IMR-90 (cell line): ENCODE data around the gene KDSR. TPM values are rescaled to one million over a fixed set of nuclear protein-coding genes. Genes with fewer than 3 reads are reported as not detected.

Experiments
- ATAC-seq: fragments of 200-7000 bp; cut with Tn5 transposase; 2 replicates; pipeline ENCODE4 v1.9.1; 2020; ENCODE audit warnings: low read depth, mild to moderate bottlenecking, moderate library complexity
- BruUV-seq: library from RNA; stranded (reverse); fragments of 400-500 nt; replicated peaks from 2 replicates; lab custom pipeline; 2021; lab: Mats Ljungman, UMichigan
- CTCF ChIA-PET: fragments of 300-600 bp; formaldehyde crosslinking; extraction: SDS; loops from one replicate; lab custom pipeline; 2021; ENCODE audit warnings: antibody characterized with exemption; lab: Yijun Ruan, JAX
- POLR2A ChIA-PET: fragments of 300-600 bp; sonication (Branson Sonifier 250); formaldehyde crosslinking; loops from one replicate; lab custom pipeline; 2022; ENCODE audit warnings: antibody characterized with exemption; ENCODE audit not compliant: unreplicated experiment; lab: Charles Lee
- DNase-seq: peaks from one replicate; pipeline ENCODE4 v3.0.0; 2013
- H2AFZ ChIP-seq: replicated peaks from 2 replicates; pipeline ENCODE3; 2013; ENCODE audit warnings: low read length, mild to moderate bottlenecking; ENCODE audit not compliant: poor library complexity
- H2AK5ac ChIP-seq: 2 replicates; pipeline ENCODE4 v1.6.1; 2013; ENCODE audit warnings: low read depth, low read length, inconsistent platforms
- H2AK9ac ChIP-seq: replicated peaks from 2 replicates; pipeline ENCODE3; 2013; ENCODE audit warnings: mild to moderate bottlenecking, low read depth, low read length, moderate library complexity; ENCODE audit not compliant: poor library complexity
- H2BK120ac ChIP-seq: 2 replicates; pipeline ENCODE4 v1.6.1; 2013; ENCODE audit warnings: low read depth, low read length, inconsistent platforms
- H2BK15ac ChIP-seq: 3 replicates; pipeline ENCODE4 v1.6.1; 2013; ENCODE audit warnings: low read depth, low read length, inconsistent platforms
- H2BK20ac ChIP-seq: 2 replicates; pipeline ENCODE4 v1.6.1; 2013; ENCODE audit warnings: low read depth, mild to moderate bottlenecking, inconsistent platforms, low read length, moderate library complexity
- H2BK5ac ChIP-seq: 2 replicates; pipeline ENCODE4 v1.6.1; 2013; ENCODE audit warnings: mild to moderate bottlenecking, low read depth, low read length, inconsistent platforms; ENCODE audit not compliant: poor library complexity, severe bottlenecking
- H3K14ac ChIP-seq: replicated peaks from 2 replicates; pipeline ENCODE4 v1.6.1; 2013; ENCODE audit warnings: low read depth, low read length, inconsistent platforms
- H3K18ac ChIP-seq: 2 replicates; pipeline ENCODE4 v1.6.1; 2013; ENCODE audit warnings: low read depth, low read length, control low read depth
- H3K23ac ChIP-seq: 2 replicates; pipeline ENCODE4 v1.6.1; 2013; ENCODE audit warnings: low read depth, low read length, inconsistent platforms
- H3K27ac ChIP-seq: 2 replicates; pipeline ENCODE4 v1.5.1; 2013; ENCODE audit warnings: mild to moderate bottlenecking, control low read depth, low read length; ENCODE audit not compliant: insufficient read depth
- H3K27me3 ChIP-seq: 2 replicates; pipeline ENCODE4 v1.6.1; 2013; ENCODE audit warnings: low read length; ENCODE audit not compliant: control insufficient read depth, insufficient read depth
- H3K36me3 ChIP-seq: 2 replicates; pipeline ENCODE4 v1.6.1; 2013; ENCODE audit warnings: low read length, mixed read lengths; ENCODE audit not compliant: control insufficient read depth, insufficient read depth
- H3K4ac ChIP-seq: 2 replicates; pipeline ENCODE4 v1.6.1; 2013; ENCODE audit warnings: low read depth, low read length, inconsistent platforms
- H3K4me1 ChIP-seq: 2 replicates; pipeline ENCODE4 v1.6.1; 2013; ENCODE audit warnings: low read length, mixed read lengths; ENCODE audit not compliant: control insufficient read depth, insufficient read depth
- H3K4me2 ChIP-seq: 2 replicates; pipeline ENCODE4 v1.6.1; 2013; ENCODE audit warnings: low read depth, mild to moderate bottlenecking, control low read depth, low read length, moderate library complexity
- H3K4me3 ChIP-seq: 2 replicates; pipeline ENCODE4 v1.5.1; 2013; ENCODE audit warnings: low read depth, mild to moderate bottlenecking, control low read depth, low read length, moderate library complexity; ENCODE audit not compliant: insufficient read depth
- H3K56ac ChIP-seq: 2 replicates; pipeline ENCODE4 v1.6.1; 2013; ENCODE audit warnings: low read length, inconsistent platforms; ENCODE audit not compliant: insufficient read depth; ENCODE audit errors: extremely low read depth
- H3K79me1 ChIP-seq, 2 experiments: 2 replicates each; pipeline ENCODE4 v1.6.1; 2013; ENCODE audit warnings: low read length in 2 of 2, inconsistent platforms in 1 of 2, low read depth in 1 of 2
- H3K9ac ChIP-seq: 2 replicates; pipeline ENCODE4 v1.6.1; 2013; ENCODE audit warnings: low read depth, low read length, control low read depth
- H3K9me1 ChIP-seq: 2 replicates; pipeline ENCODE4 v1.6.1; 2013; ENCODE audit warnings: low read length, inconsistent platforms; ENCODE audit not compliant: insufficient read depth
- H3K9me3 ChIP-seq: 2 replicates; pipeline ENCODE4 v1.6.1; 2013; ENCODE audit warnings: low read length; ENCODE audit not compliant: control insufficient read depth, insufficient read depth
- H4K20me1 ChIP-seq: 2 replicates; pipeline ENCODE4 v1.6.1; 2013; ENCODE audit warnings: low read length, inconsistent platforms; ENCODE audit not compliant: insufficient read depth
- H4K5ac ChIP-seq: 2 replicates; pipeline ENCODE4 v1.6.1; 2013; ENCODE audit warnings: mild to moderate bottlenecking, low read depth, low read length, control low read depth
- H4K8ac ChIP-seq, 2 experiments: 2 replicates each; pipeline ENCODE4 v1.6.1; 2013; ENCODE audit warnings: low read depth in 2 of 2, low read length in 2 of 2, control low read depth in 1 of 2, inconsistent platforms in 1 of 2
- H4K91ac ChIP-seq: 2 replicates; pipeline ENCODE4 v1.6.1; 2013; ENCODE audit warnings: low read depth, low read length, inconsistent platforms; ENCODE audit not compliant: insufficient read depth
- WGBS, 2 experiments: methylation state at CpG; one replicate each; pipeline versions ENCODE4 v1.1.5 to v1.1.7; 2013; ENCODE audit warnings: missing lambda C conversion rate in 2 of 2; ENCODE audit not compliant: insufficient read length in 1 of 2; ENCODE audit errors: extremely low coverage in 2 of 2; 5-methylcytosine and 5-hydroxymethylcytosine counted together
- dilution Hi-C: fragments of 300-500 bp; cut with HindIII; formaldehyde crosslinking; loops from one replicate; pipeline ENCODE4 v1.14.3; 2018; ENCODE audit warnings: low sequenced_read_pairs; ENCODE audit not compliant: unreplicated experiment
- in situ Hi-C: fragments of 300-500 bp; cut with MboI; formaldehyde crosslinking; loops from 3 replicates; pipeline ENCODE4 v1.14.3; 2019; ENCODE audit warnings: low sequenced_read_pairs, inconsistent platforms, mixed read lengths
- intact Hi-C: fragments of 100-400 bp; cut with micrococcal nuclease; formaldehyde crosslinking; loops from 2 replicates; pipeline ENCODE4 v1.10.0; 2022
- polyA plus RNA-seq, 3 experiments: library from polyadenylated mRNA; depleted of rRNA; stranded (reverse); fragments of >200 nt; gene quantifications; 2 replicates each; pipeline ENCODE4 v1.2.3, GENCODE V29; 2012; ENCODE audit warnings: low replicate concordance in 1 of 3
- total RNA-seq: library from RNA; depleted of rRNA; stranded (reverse); fragments of >200 nt; gene quantifications from 2 replicates; pipeline ENCODE4 v1.2.3, GENCODE V29; 2012
- TF ChIP-seq, protein P1 (sequence below): fragments of 150-350 bp; IDR thresholded peaks from 2 replicates; pipeline ENCODE4 v1.6.1; 2016; ENCODE audit warnings: low read depth, mild to moderate bottlenecking, low read length, moderate library complexity, borderline replicate concordance

KDSR gene
- total and polyA plus RNA-seq, 2 of the 4 experiments (the other 2 are of a cell fraction): 21.5 to 21.9 TPM

GRCh38 chr18:63287691-63288220 is 79.2 kb downstream of the KDSR start:
- WGBS, 2 experiments: no CpG with 5 or more reads among the region's 1 CpG
- Histone ChIP-seq H2AK9ac (no peak overlapping the region), H3K36me3 (no peaks in the 10 kb centered on the region), H4K8ac (no peak overlapping the region), H3K4me1 (no peaks in the 10 kb centered on the region), H3K23ac (no peak overlapping the region), H2BK20ac (no peak overlapping the region), H3K18ac (no peak overlapping the region), H4K91ac (no peak overlapping the region), H2BK5ac (no peak overlapping the region), H4K20me1 (no peaks in the 10 kb centered on the region), H3K14ac (no peak overlapping the region), H3K27me3 (peaks cover 1% of the 10 kb centered on the region), H2AFZ (no peak overlapping the region), H3K4me2 (no peak overlapping the region), H4K5ac (no peak overlapping the region), H3K27ac (no peak overlapping the region), H3K9ac (no peak overlapping the region), H3K79me1 (no peaks in the 10 kb centered on the region), H3K9me3 (no peaks in the 10 kb centered on the region), H3K56ac (no peak overlapping the region), H3K4ac (no peak overlapping the region), H3K4me3 (no peak overlapping the region), H2BK15ac (no peak overlapping the region), H2BK120ac (no peak overlapping the region), H3K9me1 (no peaks in the 10 kb centered on the region), H2AK5ac (no peak overlapping the region)
- intact Hi-C loops (no loop called here), in situ Hi-C loops (no loop called here), dilution Hi-C loops (no loop called here)
- no peak for ATAC-seq
- no TSS peak for BruUV-seq
- DNase-seq: no peak
- ChIA-PET POLR2A (no interaction called here), CTCF (interaction anchor here (0.7 kb wide), 1 partner anchor 55 kb away, joined by 3 read pairs; no protein-coding TSS in a partner anchor)
- TF ChIP-seq, protein P1, sequence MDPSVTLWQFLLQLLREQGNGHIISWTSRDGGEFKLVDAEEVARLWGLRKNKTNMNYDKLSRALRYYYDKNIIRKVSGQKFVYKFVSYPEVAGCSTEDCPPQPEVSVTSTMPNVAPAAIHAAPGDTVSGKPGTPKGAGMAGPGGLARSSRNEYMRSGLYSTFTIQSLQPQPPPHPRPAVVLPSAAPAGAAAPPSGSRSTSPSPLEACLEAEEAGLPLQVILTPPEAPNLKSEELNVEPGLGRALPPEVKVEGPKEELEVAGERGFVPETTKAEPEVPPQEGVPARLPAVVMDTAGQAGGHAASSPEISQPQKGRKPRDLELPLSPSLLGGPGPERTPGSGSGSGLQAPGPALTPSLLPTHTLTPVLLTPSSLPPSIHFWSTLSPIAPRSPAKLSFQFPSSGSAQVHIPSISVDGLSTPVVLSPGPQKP: no peak
